ENCODE results near the gene L3MBTL4.

Gene L3MBTL4

DNA sequence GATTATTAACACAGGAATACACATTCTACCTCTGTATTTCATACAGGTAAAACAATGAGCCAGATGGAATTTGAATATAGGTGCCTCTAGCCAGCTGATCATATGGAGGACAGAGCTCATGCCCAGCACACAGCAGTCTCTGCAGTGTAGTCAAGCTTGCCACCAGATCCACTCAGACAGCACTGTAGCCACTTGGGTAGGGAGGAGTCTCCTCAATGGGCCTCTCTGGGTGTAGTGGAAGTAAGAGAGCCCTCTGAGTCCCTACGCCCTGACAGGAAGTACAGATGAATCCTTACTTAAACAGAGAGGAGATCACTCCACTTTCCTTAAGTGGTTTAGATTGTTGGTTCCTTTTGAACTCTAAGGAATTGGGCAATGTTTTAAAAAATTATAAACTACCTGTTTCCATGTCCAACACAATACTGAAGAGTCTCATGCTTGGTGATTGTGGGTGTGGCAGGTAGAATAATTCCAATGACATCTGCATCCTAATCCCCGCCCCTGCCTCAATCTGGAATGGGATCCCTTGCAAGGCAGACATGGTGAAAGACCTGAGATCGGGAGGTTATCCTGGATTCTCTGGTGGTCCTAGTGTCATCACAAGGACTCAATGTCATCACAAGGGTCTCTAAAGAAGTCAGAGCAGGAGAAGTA is 496.4 kb downstream of the L3MBTL4 start:
- Mint-ChIP-seq H3K27me3 (ENCODE audit: low read depth, poor library complexity) (peaks cover 2% of the 10 kb centered on the region), H3K36me3 (ENCODE audit: low read depth) (peaks cover 17% of the 10 kb centered on the region), H3K4me1 (no peaks in the 10 kb centered on the region), H3K27ac (no peak overlapping the region), H3K9me3 (no peaks in the 10 kb centered on the region), H3K4me3 (no peak overlapping the region)
- DNase-seq: no peak
- TF ChIP-seq, protein P1, sequence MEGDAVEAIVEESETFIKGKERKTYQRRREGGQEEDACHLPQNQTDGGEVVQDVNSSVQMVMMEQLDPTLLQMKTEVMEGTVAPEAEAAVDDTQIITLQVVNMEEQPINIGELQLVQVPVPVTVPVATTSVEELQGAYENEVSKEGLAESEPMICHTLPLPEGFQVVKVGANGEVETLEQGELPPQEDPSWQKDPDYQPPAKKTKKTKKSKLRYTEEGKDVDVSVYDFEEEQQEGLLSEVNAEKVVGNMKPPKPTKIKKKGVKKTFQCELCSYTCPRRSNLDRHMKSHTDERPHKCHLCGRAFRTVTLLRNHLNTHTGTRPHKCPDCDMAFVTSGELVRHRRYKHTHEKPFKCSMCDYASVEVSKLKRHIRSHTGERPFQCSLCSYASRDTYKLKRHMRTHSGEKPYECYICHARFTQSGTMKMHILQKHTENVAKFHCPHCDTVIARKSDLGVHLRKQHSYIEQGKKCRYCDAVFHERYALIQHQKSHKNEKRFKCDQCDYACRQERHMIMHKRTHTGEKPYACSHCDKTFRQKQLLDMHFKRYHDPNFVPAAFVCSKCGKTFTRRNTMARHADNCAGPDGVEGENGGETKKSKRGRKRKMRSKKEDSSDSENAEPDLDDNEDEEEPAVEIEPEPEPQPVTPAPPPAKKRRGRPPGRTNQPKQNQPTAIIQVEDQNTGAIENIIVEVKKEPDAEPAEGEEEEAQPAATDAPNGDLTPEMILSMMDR (IDR thresholded peaks at IDR 0.05): no peak

DNA sequence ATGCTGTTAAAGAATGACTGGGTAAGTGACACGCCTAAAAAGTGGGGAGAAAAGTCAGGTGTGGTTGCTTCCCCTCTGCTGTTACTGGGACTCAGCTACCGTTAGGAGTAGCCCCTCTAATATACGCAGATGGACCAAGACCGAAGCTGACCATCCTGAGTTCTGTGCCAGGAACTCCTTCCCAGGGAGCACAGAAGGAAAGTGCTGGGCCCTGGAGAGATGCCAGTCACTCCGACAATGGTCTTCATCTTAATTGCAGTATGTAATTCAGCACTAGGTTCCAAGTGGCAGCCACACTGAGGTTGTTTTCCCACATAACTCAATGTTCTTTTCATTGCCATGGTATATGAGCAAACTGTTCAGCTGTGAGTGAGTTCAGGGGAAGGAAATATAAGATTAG is 499.8 kb downstream of the L3MBTL4 start:
- Mint-ChIP-seq H3K27ac (no peak overlapping the region), H3K9me3 (no peaks in the 10 kb centered on the region), H3K27me3 (ENCODE audit: low read depth, poor library complexity) (peaks cover 2% of the 10 kb centered on the region), H3K36me3 (ENCODE audit: low read depth) (peaks cover 39% of the 10 kb centered on the region), H3K4me1 (no peaks in the 10 kb centered on the region), H3K4me3 (no peak overlapping the region)
- TF ChIP-seq, protein P1 (IDR thresholded peaks at IDR 0.05): no peak
- no peak for DNase-seq

DNA sequence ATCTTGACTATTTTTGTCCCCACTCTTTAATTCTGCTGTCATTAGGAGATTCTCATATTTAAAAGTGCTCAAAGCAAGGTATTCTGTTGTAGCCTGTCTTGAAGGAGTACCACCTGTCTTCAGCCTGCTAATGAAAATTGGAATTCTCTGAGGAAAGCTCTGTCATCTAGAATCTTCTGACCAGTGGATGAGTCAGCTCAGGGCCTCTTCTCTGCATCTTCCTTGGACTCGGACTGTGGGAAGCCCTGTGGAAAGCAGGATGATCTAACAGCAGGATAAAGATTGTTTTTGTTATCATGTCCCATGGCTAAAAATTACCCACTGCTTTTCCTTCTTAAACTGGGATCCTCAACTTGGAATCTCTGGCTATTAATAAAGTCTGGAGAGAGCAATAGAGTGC is 500.7 kb downstream of the L3MBTL4 start:
- TF ChIP-seq, protein P1 (IDR thresholded peaks at IDR 0.05): no peak
- no peak for DNase-seq
- Mint-ChIP-seq H3K4me1 (no peaks in the 10 kb centered on the region), H3K27me3 (ENCODE audit: low read depth, poor library complexity) (no peaks in the 10 kb centered on the region), H3K27ac (no peak overlapping the region), H3K36me3 (ENCODE audit: low read depth) (peaks cover 41% of the 10 kb centered on the region), H3K9me3 (no peaks in the 10 kb centered on the region), H3K4me3 (no peak overlapping the region)

DNA sequence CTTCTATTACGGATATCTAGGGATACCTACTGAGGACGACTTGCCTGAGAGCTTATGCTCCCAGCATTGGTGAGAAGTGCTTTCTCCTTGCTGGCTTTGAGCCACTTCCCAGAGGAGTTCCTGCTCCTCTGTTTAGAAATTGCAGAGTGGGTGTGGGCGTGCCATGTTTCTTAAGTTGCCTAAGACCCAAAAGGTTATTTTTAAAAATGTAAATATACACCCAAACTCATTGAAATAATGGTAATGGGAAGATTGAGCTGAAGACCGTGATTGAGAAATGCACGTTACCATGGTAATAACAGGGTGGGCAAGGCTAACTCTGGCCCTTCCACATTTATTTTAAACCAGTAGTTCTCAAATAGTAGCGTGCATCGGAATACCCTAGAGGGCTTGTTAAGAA is 502.1 kb downstream of the L3MBTL4 start:
- no peaks in the 10 kb centered on the region for H3K4me1 Mint-ChIP-seq
- H3K4me3 Mint-ChIP-seq: no peak overlapping the region
- H3K27me3 Mint-ChIP-seq (ENCODE audit: low read depth, poor library complexity): no peaks in the 10 kb centered on the region
- DNase-seq: no peak
- no peaks in the 10 kb centered on the region for H3K9me3 Mint-ChIP-seq
- H3K27ac Mint-ChIP-seq: no peak overlapping the region
- TF ChIP-seq, protein P1 (IDR thresholded peaks at IDR 0.05): no peak
- H3K36me3 Mint-ChIP-seq (ENCODE audit: low read depth): peaks cover 36% of the 10 kb centered on the region

DNA sequence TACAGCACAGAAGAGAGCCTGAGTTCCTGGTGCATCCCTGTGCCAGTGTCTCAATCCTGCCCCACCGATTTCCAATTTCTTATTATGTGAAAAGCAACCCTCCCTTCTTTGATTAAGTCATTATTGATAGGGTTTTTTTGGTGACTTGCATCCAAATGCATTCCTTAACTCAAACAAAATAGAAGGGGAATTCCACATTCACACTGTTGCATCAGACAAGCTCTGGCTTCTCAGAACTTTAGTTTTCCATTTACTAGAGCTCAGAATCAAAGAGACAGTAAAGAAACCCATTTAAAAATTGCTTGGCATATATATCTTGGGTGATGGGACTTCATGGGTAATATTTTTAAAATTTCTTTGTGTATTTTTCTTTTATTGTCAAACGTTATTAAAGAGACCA is 505.6 kb downstream of the L3MBTL4 start:
- Mint-ChIP-seq H3K4me1 (no peaks in the 10 kb centered on the region), H3K9me3 (peaks cover 4% of the 10 kb centered on the region), H3K36me3 (ENCODE audit: low read depth) (peaks cover 44% of the 10 kb centered on the region), H3K27me3 (ENCODE audit: low read depth, poor library complexity) (no peaks in the 10 kb centered on the region), H3K27ac (no peak overlapping the region), H3K4me3 (no peak overlapping the region)
- TF ChIP-seq, protein P1 (IDR thresholded peaks at IDR 0.05): no peak
- DNase-seq: no peak
